ENCODE results near the gene ADARB2.

The ADARB2 gene

DNA sequence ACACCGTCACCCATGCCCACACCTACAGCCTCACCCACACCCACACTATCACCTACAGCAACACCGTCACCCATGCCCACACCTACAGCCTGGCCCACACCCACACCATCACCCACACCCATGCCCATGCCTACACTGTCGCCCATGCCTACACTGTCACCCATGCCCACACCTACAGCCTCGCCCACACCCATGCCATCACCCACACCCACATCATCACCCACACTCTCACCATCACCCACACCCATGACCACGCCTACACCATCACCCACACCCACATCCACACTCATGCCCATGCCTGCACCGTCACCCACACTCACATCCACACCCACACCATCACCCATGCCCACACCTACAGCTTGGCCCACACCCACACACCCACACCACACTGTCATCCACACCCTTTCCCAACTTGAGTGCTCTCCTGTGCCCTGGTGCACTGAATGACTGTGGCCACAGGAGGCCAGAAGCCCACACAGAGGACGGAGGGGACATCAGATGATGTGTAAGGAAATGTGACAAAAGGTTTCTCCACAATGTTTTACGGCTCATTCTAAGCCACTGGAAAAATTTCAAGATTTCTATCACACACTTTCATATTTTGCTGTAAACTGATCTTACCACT, 527.9 kb downstream of the ADARB2 start:
- DNase-seq = no peak

DNA sequence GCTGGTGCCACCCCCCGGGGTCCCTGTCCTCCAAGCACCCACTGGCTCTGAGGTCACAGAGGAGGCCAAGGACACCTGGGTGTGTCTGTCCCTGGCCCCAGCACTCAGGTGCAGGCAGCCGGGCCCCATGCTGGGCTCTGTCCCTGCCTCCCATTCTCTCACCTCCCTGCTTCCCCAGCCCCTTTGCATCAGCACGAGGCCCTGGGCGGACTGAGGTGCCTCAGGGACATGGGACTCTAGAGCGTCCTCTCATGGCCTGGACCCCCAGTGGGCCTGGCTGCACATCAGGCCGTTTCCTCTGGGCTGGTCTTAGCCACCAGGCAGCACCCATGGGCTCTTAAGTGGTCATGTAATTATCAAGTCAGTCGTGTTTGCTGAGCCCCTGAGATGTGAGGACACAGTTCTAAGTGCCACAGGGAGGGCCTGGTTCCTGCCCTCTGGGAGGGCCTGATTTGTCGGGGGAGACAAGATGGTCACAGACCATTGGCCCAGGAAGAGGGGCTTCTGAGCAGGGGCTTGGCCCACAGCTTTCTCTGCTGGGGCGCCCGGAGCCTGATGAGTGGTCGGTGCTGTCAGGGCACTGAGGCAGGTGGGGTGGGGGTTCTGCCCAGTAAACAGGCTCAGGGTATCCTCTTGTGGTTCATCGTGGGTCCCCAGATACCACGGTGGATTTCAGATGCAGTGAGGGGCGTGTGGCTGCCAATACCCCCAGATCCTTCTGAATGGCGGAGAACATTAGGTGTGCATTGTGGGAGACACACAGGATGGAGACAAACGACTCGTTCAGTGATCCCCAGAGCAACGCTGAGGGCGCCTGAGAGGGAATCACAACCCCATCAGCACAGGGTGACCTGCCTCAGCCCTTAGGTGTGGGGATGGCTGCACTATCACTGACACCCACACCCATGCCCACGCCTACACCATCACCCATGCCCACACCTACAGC, 528.7 kb downstream of the ADARB2 start:
- no peak for DNase-seq

GRCh38 chr10:1206601-1207000, 530.7 kb downstream of the ADARB2 start:
- no peak for DNase-seq

DNA sequence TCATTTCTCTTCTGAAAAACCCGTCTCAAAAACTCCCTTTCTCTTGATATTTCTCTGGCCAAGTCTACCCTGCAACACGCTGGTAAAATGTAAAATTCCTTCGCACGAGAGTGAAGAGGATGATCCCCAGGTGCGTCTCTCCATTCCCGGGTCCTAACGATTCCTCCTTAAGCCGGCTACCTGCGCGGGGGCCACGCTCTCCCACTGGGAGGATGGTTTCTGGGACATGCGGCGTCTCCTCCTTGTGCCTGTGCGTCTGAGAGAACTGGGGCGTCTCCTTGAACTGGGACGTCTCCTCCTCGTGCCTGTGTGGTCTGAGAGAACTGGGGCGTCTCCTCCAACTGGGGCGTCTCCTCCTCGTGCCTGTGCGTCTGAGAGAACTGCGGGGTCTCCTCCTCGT, 531.2 kb downstream of the ADARB2 start:
- DNase-seq = no peak

DNA sequence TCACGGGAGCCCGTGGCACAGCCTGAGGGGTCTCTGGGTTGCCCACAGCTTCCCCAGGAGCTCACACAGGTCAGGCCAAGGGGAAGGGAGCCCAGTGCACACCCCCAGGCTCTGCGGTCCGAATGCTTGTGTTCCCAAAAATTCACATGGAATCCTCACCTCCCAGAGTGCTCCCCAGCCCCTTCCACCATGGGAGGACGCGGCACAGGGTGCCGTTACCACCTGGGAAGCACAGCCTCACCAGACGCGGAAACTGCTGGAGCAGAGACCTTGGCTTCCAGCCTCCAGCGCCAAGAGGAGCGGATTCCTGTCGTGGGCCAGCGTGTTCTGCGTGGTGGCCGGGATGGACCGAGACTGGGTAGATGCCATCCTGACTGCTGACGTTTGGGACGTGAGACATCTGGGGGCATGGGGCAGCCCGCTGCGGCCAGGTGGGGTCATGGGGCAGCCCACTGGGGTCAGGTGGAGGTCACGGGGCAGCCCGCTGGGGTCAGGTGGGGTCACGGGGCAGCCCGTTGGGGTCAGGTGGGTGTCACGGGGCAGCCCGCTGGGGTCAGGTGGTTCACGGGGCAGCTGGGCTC, 531.8 kb downstream of the ADARB2 start:
- DNase-seq = no peak

DNA sequence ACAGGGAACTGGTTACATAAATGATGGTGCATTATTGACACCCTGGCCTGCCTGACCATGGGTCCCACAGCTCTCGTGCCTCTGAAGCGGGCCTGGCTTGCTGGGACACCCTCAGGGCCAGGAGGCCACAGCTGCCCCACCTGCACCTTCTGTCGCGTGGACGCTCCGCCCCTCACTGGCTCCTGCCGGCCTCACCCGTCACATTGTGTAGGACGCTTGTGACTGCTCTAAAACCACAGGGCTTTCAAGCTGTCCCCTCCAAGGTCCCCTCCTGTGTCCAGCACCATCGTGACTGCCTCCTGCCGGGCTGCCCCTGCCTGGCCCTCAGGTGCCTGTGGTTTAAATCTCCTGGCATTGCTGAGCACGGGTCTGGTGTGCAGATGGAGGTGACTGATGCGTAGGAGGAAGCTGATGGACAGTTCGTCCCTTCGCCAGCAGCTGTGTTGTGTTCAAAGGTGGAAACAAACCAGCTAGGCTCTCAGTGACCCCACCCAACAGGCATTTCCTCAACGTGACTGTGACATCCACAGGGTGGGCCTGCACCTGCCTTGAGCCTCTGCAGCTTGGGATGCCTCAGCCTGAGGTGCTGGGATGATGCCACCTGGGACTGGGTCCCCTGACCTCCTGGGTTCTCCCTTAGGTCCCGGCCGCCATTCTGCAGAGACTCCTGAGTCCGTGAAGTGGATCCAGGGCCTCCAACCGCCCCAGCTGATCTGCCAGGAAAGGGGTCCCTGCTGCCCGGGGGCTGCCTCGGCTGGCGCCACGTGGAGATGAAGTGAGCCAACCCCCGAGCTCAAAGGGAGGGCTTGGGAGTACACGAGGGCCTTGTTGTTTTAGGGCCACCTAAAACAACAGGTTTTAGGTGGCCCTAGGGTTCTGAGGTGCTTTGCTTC, 532.6 kb downstream of the ADARB2 start:
- DNase-seq = no peak

DNA sequence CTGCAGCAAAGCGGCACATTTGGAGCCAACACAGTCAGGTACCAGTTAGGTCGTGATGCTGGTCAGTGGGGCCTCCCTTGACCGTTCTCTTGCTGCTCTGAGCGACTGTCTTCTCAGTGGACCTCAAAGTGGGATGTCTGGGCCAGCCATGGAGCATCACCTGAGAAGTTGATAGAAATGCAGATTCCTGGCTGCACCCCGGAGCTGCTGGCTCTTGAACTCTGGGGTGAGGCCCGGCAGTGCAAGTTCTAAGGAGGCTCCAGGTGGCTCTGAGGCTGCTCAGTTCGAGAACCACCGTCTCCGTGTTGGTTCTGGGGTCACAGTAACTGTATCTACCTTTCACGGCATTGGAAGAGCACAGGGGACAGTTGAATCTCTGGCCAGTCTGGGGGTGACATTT, 533.6 kb downstream of the ADARB2 start:
- no peak for DNase-seq

DNA sequence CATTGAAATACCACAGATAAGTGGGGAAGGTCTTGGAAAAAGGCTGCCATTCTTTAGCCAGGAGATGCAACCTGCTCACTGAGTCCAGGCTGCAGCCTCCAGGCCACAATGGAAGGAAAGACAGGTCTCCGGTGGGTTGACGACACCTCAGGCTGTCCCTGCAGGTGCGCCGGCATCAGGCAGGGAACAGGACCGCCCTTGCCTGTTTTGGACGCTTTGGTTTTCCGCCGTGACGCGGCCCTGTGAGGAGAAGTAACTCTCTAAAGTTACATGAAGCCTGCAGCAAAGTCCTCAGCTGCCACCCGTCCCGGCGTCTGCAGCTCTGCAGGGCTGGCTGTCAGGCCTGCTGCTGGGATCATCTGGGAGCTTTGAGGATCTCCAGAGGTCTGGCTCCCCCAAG, 534.1 kb downstream of the ADARB2 start:
- DNase-seq = no peak

DNA sequence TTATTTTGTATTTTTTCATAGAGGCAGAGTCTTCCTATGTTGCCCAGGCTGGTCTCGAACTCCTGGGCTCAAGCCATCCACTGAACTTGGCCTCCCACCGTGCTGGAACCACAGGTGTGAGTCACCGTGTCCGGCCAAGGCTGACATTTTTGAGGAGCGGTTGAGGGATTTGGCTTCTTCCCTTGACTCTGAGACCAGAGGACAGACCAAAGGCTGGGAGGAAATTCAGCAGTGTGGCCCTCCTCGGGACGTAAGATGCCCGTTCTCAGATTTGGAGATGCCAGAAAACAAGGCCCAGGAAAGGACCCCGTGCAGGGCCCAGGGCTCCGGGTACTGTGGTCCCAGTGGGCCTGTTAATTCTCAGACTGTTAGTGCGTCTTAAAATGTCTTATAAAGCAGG, 535.0 kb downstream of the ADARB2 start:
- no peak for DNase-seq

DNA sequence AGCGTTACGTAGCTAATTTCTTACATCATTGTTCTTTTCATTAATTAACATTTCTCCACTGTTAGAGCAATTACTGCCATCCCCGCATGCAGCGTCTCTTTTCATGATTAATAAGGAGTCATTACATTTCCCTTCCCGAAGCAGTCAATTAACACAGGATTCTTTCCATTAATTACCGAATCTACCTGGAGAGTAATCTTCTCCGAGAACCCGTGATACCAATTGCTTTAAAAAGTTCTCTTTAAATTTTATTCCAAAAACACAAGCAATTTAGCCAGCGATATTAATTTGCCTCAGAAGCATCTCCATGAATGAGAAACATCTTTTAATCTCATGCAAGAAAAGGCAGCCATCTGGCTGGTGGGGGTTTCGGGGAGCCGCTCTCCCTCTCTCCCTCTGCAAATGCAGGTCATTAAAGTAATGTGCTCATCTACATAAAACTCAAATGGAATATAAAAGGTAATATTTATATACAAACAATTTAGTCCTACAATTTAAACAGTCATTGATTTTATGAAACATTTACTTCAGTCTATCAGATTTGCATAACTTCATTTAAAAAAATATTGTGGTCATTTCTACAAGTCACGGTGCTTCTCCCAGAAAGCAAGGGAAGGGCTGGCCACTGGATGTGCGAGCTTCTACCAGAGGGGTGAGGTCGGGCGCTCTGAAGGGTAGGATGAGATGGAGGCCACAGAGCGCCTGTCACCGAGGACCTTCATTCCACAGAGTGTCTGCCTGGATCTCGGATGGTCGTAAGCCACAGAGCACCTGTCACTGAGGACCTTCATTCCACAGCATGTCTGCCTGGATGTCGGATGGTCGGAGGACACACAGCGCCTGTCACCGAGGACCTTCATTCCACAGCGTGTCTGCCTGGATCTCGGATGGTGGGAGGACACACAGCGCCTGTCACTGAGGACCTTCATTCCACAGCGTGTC, 536.2 kb downstream of the ADARB2 start:
- no peak for DNase-seq

DNA sequence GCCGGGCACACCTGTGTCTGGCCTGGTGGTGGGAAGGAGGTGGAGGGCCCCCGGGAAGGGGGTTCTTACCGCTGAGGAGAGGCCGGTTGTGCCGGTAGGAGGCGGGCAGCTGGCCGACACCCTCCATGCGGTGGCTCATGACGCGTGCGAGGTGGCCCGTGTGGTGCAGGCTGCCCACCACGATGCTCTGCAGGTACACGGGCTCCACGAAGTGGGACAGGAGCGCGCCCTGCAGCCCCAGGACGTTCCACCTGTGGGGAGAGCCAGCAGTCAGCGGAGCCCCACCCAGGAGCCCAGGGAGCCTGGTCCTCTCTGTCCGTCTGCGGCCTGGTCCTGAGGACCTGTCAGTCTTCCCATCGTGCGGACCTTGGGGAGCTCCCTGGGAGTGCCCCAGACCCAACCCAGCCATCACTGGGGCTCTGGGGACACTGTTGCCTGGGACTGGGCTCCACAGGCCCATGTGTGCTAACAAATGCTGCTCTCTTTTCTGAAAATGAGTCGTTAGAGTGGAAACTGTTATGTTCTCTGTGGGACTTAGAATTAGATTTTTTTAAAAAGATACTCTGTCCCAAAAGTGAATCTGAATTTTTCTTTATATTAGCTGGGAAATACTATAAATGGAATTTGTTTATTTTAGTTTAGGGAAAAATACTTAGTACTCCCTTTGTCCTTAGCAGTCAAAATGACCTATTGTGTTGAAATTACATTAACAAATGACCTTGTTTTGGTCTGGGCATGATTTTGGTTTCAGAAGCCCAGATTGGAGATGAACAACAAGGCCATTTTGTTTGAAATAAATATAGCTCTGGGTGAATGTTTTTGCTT, 537.2 kb downstream of the ADARB2 start:
- DNase-seq = no peak

DNA sequence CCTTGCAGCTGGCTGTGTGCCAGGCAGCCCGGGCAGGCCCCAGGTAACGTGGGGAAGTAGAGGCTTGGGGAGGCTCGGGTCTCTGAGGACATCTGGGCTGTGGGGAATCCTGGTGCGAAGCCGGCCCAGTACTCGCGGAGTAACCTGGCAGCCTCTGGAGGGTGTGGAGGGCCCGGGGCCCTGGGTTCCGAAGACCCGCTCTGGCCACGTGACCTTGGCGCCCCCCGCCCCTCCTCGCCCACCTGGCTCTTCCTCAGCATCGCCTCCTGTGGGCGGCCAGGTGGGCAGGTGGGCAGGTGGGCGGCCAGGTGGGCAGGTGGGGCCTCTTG, 538.0 kb downstream of the ADARB2 start:
- DNase-seq = no peak

DNA sequence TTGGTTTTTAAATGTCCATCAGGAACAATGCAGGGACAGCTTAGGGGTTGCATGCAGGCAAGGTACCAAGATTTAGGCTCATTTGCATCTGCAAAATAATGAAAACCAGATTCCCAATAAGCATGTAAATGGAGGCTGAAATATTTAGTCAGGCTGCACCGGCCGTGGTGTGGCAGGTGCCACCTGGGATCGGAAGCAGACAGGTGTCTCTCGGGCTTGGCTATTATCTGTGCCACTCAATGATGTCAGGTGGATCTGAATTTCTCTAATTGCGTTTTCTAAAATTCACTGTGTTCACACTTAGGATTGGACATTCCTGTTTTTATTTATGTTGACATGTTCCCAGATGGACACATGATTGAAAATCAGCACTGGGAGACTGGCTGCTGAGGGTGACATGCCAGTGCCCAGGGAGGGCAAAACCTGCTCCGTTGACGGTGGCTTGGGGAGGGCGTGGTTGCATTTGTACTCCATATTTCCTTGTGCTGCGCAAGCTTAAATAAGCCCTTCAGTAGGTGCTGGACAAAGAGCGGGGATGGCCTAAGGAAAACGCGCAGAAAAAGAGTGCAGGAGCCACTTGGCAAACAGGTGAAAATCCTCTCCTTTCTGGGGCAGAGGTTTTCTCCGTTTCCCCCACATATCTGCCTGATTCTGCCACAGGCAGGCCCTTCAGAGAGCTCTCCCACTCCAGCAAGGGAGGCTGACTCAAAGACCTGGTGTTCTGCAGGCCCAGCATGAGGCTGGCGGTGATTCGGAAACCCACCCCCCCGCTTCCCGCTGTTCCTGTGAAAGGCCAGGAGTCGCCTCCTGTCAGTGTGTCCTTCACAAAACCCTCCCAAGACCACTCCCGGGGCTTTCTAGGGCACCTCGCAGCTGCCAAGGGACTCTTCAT, 538.6 kb downstream of the ADARB2 start:
- DNase-seq = no peak

DNA sequence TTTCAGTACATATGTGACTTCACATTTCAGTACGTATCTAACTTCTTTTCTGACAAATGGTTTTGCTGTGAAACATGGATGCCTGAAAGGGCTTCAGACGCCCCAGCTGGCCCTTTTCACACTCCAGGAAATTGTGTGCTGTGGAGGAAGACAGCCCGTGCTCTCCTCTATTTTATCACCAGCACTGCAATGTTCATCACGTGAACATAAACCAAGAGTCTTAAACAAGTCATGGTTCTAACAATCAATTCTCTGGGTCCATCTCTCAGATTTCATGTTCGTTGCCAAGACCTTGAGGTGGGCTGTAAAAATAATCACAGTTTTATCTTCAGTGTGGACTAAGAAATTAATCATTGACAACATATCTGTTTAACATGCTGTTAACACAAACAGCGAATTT, 539.9 kb downstream of the ADARB2 start:
- DNase-seq = no peak

DNA sequence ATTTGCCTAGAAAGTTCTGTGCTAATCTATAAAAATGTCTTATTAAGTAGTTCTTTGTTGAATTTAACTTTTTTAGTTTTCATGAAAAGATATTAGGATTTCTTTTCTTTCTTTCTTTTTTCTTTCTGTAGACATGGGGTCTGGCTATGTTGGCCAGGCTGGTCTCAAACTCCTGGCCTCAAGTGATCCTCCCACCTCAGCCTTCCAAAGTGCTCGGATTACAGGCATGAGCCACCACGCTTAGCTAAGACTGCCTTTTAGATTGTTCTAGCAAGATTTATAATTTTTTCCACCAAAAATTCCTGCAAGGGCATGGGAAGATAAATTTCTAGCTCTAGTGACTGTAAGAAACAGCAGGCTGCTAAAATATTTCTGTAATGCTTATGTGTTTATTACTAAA, 540.7 kb downstream of the ADARB2 start:
- no peak for DNase-seq

DNA sequence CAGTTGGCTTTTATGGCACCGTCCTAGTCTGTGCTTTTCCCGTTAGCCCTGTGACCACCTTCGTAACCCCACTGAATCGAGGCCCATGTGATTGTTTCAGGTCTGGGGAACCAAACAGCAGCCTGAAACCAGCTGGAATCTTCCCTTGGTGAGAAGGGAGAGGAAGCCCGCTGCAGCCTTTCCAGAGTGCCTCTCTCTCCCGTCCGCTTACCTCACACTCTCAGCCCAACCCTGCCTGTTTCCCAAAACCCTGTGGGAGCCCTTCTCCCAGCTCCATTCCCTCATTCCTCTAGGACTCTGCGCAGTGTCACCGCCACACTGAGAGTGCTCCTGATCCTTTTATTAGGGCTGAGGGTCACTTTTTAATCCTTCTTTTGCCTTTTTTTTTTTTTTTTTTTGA, 541.5 kb downstream of the ADARB2 start:
- no peak for DNase-seq

- DNase-seq = no peak
These were observed 543.2 kb downstream of the ADARB2 start for GRCh38 chr10:1194161-1194560.

GRCh38 chr10:1193561-1193960, 543.8 kb downstream of the ADARB2 start:
- no peak for DNase-seq

- no peak for DNase-seq
These were observed 545.6 kb downstream of the ADARB2 start for GRCh38 chr10:1191752-1192151.

All from suppressor macrophage treated with lipopolysaccharide for 1 hour (primary cell).